ENCODE measurements around the gene COG2.

DNA sequence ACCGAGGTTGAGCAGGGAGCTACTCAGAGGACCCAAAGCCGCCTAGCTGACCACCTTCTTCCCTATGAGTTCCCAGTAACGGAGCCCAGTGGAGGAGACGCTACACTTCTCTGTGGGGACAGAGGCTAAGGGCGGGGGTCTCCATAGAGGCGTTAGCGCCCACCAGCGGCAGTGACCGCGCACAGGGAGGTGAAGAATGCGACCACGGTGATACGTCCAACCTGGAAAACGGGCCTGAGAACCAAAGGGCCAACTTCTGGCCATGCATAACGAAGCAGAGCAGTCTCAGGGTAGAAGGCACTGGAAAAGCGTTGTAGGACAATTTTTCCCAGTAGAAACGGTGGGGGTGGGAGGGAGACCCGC lies 400 bp upstream of the COG2 start:
- TF ChIP-seq, protein P1, sequence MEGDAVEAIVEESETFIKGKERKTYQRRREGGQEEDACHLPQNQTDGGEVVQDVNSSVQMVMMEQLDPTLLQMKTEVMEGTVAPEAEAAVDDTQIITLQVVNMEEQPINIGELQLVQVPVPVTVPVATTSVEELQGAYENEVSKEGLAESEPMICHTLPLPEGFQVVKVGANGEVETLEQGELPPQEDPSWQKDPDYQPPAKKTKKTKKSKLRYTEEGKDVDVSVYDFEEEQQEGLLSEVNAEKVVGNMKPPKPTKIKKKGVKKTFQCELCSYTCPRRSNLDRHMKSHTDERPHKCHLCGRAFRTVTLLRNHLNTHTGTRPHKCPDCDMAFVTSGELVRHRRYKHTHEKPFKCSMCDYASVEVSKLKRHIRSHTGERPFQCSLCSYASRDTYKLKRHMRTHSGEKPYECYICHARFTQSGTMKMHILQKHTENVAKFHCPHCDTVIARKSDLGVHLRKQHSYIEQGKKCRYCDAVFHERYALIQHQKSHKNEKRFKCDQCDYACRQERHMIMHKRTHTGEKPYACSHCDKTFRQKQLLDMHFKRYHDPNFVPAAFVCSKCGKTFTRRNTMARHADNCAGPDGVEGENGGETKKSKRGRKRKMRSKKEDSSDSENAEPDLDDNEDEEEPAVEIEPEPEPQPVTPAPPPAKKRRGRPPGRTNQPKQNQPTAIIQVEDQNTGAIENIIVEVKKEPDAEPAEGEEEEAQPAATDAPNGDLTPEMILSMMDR (IDR thresholded peaks at IDR 0.05 in 4 of 5, conservative IDR thresholded peaks at IDR 0.05 in 1 of 5): no peak
- TF ChIP-seq POLR2A (IDR thresholded peaks at IDR 0.05): no peak

Measured in gastrocnemius medialis (tissue), 4 donors.